GM18868 (cell line): Measurements from ENCODE around the gene GTF2A1.
"Not testable (repeated sequence)": the region's sequence is repeated elsewhere in the genome, so short reads cannot be mapped to it uniquely, and the experiment has no call there.

Experiments used
- ATAC-seq: cut with Tn5 transposase; IDR thresholded peaks from one replicate; pipeline ENCODE4 v1.9.1; 2021; ENCODE audit warnings: mild to moderate bottlenecking, moderate library complexity; ENCODE audit not compliant: unreplicated experiment

Gene GTF2A1

DNA sequence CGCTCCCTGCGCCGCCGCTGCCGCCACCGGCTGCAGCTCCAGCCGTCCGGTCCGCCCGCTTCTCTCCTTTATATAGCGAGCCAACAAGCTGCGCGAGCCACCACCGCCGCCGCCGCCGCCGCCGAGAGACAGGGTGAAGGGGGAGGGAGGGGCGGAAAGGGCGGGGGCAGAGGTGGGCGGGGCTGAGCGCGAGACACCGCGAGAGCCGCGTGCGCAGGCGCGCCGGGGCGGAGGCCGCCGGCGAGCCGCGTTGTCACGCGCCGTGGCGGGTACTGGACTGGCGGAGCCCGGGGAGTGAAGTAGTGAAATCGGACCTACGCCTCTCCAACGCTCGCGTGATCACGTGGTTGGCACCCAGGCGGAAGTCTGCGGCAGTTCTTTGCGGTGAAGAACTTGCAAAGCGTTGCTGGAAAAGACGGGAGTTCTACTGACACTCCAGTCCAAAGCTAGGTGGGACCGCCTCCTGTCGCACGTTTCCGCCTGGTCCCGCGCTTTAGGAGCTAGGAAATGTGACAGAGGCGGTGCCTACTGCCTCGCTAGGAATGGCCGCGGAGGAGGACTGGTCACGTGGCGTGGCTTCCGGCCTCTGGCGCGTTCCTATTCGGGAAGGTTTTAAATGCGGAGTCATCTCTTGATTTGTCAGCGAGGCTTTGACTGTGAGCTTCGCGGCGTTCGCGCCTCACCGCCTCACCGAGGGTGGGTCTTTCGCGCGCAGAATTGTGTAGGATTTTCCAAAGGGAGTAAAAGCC lies at the start of gene GTF2A1:
GTF2A1 (minus strand) TSS at position 130 of the 749 bp plus-strand sequence. CDS start 441 bp downstream, outside the sequence.
- peak; percentile 74 for ATAC-seq

DNA sequence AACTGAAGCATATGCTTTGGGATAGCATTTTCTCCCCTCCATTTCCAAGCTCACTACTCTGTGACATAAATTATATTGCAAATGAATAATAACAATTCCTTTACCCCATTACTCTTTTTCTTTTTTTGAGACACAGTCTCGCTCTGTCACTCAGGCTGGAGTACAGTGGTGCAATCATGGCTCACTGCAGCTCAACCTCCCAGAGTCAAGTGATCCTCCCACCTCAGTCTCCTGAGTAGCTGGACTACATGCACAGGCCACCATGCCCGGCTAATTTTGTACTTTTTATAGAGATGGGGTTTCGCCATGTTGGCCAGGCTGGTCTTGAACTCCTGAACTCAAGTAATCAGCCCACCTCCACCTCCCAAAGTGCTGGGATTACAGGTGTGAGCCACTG lies 49.2 kb upstream of the GTF2A1 start:
- no peak for ATAC-seq

DNA sequence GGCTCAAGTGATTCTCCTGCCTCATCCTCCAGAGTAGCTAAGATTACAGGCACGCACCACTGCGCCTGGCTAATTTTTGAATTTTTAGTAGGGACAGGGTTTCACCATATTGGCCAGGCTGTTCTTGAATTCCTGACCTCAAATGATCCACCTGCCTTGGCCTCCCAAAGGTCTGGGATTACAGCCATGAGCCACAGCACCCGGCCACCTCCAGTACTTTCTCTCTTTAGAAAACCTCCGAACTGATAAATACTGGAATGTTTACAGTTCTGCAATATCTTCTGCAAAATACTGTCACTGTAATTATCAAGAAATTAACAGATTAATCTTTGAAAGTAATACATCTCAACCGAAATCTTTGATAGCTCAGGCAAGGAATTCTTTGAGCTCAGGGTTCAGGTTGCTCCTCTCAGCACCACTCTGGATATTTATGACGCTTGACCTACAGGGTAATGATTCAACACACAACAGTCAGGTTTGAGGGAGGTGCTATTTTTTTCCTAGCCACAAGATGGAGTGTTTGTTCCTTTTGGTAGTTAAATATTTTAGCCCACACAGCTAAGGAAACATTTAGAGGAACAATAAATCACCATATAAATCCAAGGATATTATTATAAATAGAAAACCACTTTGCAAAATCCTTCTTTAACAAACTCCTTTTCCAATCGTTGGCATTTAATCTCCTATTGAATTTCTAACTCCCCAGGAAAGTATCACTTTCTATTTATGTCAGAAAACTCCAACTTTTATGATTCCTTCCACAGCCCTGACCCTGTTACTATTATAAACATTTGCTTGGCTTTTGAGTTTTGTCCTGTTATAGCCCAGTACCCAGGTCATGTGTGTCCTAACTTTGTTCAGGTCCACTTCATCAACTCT lies 48.6 kb upstream of the GTF2A1 start:
- ATAC-seq, result peak; percentile 81

DNA sequence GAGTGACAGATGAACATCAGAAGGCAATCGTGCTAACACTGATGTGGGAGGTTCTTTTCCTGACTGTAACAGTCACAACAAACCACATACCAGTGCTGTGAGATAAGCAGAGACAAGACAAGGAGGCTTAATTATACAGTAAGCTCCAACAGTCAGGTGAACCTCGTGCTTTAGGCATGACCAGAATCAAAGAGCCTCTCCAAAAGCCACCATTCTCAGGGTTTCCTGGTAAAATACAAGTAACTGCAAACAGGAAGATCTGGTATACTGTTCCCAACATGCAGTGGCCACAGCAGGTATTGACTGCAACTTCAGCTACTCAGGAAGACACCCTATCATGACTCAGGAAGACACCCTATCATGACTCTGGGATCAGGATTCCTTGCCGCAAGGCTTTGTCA lies 47.3 kb upstream of the GTF2A1 start:
- peak; percentile 53 for ATAC-seq

DNA sequence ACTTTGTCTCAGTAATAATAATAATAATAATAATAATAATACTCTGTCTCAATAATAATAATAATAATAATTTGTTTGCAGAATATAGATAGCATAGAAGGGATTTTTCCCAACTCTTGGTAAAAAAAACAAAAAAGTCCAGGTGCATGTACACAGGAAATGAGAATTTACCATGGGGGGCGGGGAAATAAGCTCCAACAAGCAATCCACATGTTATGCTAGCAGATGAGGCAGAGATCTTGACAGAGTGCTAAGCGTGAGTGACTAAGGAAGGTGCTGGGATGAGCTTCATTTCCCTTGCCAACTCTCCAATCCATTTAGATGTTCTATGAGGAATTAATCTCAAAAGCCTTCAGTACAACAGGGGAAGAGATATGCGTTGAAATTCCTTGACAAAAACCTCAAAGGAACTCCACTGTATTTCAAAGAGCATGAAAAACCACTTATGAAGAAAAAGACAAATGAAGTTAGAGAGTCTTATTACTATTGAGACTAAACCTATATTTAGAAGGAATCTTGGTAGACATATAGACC lies 44.9 kb upstream of the GTF2A1 start:
- ATAC-seq, result no peak

DNA sequence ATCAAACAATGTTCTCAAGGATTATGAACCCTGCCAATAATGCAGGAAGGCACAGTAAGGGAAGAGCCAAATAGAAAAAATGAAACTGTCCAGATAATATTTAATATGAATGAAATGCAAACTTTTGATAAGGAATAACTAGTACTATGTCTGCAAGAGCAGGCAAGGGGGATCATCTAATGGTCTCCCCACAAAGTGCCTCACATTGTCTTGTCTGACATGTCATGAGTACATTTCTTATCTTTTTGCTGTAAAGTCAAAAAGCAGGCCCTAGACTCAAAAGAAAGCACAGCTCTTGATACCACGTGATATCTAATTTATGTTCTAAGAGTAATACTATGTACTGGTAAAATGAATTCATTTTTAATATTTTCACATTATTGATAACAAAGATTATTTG lies 43.9 kb upstream of the GTF2A1 start:
- no peak for ATAC-seq

DNA sequence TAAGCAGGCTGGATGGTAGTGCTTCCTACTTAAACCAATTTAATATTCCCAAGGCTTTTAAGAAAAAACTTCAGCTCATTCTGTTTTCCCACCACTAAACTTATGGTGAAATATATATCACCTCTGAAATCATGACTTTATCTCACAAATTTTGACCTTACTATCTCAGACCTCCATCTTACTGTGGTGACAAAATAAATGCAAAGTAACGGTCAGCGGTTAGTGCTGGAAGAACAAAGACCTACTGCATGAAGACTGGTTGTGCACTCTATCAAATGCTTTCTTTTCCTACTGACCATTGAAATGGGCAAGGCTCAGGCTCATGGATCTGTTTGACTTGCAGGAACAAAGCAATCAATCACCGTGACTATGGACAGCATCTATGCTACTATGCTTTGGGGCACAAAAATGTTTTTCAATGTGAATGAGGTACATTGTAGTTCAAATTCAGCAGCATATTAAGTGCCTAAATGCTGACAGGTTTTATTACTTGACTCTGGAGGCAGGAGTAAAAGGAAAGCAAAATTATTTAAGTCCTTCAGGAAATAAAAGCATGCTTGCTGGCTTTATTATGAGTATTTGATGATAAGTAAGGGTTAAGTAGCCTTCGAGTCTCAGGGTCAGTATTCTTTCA lies 43.1 kb upstream of the GTF2A1 start:
- no peak for ATAC-seq

DNA sequence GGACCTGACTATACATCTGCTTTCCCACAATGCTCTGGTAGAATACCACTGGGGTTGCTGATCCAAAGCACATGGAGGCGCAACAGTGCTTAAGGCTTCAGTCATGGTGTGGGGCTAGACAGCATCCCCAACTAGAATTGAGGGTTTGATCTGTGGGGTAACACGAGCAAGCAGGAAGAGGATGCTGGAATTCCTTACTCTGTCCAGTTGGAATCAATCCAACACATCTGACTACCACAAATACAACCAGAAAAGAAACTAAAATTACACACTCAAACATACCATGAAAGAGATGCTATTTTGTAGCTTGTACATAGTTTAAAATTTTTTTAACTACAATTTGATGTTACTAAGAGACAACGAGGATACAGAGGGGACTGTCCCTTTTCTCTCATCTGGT lies 40.4 kb upstream of the GTF2A1 start:
- no peak for ATAC-seq

DNA sequence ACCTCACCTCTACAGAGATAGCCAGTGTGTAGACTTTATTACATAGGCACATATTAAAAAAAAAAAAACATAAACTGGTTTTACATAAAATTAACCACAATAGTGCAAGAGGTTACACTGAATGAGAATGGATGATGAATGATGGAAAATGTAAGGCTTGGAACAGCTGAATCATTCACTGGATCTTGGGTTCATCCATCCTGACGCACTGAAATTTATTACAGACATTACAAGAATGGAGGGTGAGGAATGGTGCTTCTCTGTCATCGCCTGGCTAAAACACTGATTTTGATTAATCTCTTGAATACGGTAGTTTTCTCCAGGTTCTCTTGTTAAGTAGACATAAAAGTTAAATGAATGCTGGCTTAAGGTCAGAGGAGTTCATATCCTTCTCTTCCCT lies 40.0 kb upstream of the GTF2A1 start:
- no peak for ATAC-seq

DNA sequence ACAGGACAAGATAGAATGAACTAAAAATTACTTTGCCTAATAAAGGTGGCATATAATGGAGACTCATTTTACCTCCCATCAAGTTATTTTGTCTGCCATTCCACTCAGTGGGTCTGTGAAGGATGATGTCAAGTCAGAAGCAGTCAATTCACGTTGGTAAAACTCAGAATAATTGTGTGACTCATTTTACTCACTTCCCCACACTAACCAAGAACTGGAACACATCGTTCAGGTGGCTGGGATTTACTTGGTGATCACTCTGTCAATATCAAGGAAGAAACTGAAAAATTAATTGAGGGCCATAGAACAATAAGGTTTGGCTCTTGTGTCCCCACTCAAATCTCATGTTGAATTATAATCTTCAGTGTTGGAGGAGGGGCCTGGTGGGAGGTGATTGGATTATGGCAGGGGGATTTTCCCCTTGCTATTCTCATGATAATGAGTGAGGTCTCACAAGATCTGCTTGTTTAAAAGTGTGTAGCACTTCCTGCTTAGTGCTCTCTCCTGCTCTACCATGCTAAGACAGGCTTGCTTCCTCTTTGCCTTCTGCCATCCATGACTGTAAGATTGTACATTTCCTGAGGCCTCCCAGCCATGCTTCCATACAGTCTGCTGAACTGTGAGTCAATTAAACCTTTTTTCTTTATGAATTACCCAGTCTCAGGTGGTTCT lies 35.7 kb upstream of the GTF2A1 start:
- ATAC-seq, result peak; percentile 82

DNA sequence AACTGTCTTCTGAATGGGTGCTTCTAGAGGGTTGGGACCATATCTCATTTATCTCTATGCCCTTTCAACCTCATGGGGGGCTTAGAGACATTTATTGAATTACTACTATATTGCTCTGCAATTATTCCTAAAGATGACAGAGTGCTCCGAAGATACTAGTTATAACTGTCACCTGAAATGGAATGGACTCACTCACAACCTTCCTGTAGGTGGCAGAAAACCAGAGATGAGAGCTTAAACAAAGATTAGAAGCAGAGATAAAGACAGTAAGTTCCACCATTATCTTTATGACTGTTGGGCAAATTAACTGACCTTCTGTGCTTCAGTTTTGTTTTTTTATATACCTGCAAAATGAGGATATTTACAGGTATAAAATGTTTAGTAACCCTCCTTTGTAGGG lies 31.5 kb upstream of the GTF2A1 start:
- no peak for ATAC-seq

DNA sequence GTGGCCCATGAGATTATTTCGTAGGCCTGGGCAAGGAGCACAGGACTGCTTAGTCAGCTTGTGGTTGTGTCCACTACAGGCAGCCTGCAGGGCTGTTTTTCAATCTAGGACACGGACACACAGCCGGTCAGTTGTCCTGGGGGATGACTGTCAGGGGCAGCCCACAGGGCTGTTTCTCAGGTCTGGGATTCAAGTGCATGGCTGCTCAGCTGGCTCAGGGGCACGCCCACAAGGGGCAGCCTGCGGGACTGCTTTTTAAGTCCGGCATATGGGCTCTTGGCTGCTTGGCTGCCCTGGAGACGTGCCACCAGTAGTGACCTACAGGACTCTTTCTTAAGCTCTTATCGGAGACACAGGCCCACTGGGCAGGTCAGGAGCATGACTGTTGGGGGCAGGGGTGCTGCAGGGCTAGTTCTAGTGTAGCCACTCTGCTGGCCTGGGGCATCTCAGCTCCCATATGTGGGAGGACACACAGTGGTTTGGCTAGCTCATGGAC lies 26.6 kb upstream of the GTF2A1 start:
- ATAC-seq, result no peak

DNA sequence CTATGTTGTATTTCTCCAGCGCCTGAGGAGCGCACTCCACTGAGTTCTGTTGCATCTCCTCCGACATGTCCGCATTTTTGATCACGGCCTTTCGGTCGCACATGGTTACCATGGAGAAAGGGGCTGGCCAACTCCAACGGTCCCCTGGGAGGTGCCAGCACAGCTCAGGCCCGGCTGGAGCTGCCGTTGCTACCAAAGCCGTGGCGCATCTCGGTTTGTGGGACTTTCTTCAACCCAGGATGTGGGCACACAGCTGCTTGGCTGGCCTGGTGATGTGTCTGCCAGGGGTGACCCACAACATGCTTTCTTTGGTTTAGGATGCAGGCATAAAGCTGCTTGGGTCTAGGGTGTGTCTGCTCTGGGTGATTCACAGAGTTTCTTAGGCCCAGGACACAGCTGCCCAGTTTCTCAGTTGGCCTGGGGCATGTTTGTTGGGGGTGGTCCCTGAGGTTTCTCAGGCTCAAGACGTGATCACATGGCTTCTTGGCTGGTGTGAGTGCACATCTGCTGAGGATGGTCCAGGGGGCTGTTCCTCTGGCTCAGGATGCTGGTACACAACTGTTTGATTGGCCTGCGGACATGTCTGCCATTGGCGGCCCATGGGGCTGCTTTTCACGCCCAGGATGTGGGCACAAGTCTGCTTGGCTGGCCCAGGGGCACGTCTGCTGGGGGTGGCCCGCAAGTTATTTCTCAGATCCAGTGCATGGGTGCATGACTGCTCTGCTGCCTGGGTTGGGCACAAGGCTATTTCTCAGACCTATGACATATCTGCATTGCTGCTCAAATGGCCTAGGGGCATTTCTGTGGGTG lies 25.9 kb upstream of the GTF2A1 start:
- no peak for ATAC-seq

DNA sequence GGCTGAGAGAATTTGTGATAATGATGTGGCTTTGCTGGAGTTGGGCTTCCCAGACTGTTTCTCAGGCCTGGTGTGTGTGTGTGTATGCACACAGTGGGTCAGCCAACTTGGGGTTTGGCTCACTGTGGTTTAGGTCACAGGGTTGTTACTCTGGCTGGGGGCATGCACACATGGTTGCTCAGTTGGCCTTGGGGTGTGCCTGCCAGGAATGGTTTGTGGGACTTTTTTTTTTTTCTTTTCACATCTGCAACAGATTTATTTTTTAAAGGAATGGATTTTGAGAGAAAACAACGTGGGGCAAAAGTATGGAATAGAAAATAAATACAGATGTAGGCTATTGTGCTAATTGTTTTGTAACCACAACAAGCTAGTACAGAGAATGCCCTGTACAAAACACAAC lies 25.0 kb upstream of the GTF2A1 start:
- ATAC-seq, result no peak

DNA sequence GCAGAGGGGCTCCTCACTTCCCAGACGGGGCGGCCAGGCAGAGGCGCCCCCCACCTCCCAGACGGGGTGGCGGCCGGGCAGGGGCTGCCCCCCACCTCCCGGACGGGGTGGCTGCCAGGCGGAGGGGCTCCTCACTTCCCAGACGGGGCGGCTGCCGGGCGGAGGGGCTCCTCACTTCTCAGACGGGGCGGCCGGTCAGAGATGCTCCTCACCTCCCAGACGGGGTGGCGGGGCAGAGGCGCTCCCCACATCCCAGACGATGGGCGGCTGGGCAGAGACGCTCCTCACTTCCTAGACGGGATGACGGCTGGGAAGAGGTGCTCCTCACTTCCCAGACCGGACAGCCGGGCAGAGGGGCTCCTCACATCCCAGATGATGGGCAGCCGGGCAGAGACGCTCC lies 23.7 kb upstream of the GTF2A1 start:
- ATAC-seq, result not testable (repeated sequence)

DNA sequence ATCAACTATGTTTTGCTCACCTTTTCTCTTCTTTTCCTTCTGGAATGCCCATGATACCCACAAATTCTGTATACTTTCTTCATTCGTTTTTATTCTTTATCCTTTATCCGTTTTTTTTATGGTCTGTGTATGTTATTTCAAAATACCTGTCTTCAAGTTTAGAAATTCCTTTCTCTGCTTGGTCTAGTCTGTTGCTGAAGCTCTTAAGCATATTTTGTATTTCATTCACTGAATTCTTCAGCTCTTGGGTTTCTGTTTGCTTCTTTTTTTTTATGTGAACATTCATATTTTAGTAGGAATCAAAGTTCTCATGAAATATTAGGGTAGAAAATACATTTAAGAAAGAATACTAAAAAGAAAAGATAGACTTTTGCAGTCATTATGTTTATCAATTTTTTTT lies 22.7 kb upstream of the GTF2A1 start:
- no peak for ATAC-seq

DNA sequence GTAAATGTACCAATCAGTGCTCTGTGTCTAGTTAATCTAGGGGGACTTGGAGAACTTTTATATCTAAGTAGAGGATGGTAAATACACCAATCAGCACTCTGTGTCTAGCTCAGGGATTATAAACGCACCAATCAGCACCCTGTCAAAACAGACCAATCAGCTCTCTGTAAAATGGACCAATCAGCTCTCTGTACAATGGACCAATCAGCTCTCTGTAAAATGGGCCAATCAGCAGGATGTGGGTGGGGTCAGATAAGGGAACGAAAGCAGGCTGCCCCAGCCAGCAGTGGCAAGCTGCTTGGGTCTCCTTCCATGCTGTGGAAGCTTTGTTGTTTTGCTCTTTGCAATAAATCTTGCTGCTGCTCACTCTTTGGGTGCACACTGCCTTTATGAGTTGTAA lies 16.1 kb upstream of the GTF2A1 start:
- ATAC-seq, result not testable (repeated sequence)

DNA sequence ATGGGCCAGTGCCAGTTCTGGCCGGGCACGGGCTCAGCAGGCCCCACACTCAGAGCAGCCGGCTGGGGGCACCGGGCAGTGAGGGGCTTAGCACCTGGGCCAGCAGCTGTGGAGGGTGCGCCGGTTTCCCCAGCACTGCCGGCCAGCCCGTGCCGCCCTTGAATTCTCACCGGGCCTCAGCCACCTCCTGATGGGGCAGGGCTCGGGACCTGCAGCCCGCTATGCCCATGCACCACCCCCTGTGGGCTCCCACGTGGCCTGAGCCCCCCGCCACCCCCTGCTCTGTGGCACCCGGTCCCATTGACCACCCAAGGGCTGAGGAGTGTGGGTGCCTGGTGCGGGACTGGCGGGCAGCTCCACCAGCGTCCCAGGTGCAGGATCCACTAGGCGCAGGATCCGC lies 15.4 kb upstream of the GTF2A1 start:
- ATAC-seq, result no peak

DNA sequence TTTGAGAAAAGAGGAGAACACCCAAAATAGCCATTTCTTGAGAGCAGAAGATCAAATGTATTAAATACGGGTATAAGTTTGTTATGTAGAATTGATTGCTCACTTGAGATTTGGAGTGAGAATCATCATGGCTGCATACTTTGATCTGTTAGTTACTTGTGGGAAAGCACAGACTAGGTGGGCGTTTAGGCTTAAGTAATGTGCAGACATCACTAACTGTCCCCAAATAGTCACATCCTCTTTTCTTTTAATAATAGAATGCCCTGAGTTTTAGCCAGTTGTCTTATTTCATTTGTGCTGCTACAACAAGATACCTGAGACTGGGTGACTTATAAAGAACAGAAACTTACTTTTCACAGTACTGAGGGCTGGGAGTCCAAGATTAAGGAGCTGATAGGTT lies 14.3 kb upstream of the GTF2A1 start:
- peak; percentile 89 for ATAC-seq

DNA sequence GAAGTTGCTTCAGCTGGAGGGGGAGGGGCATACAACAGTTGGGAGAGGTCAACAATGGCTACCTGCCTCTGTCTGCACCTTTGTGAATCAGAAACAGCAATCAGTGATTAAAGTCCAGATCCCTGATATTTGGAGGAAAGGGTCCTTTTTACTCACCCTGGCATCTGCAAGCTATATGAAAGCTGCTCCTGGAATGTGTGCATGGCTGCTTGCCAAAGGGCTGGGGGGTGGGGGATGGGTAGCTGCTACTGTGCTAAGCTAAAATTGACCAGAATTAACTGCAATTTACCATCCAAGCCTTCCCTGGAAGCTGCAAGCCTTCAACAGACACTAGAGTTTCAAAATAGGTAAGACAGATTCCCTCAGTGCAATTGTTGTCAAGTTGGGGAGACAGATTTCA lies 13.5 kb upstream of the GTF2A1 start:
- no peak for ATAC-seq
